ENCODE data around the gene GPC1. TPM values are rescaled to one million over a fixed set of nuclear protein-coding genes. Genes with fewer than 3 reads are reported as not detected.

GPC1 gene
- total and polyA plus RNA-seq, 2 donors (not counting 3 experiments of a cell fraction or from before 2014, with no cell fraction given), result 9.6 to 31.1 TPM

- TF ChIP-seq MYC (IDR thresholded peaks at IDR 0.05; ENCODE audit: low read depth, low read length) (no peak), POLR2AphosphoS5 (IDR thresholded peaks at IDR 0.05; ENCODE audit: insufficient read depth, low read depth, low read length) (no peak), MAX (IDR thresholded peaks at IDR 0.05; ENCODE audit: insufficient read depth, insufficient read length) (no peak), POLR2A (IDR thresholded peaks at IDR 0.05; ENCODE audit: low read depth, low read length) (no peak), JUN (IDR thresholded peaks at IDR 0.05; ENCODE audit: borderline replicate concordance, insufficient read depth, insufficient read length, low read depth) (no peak), EZH2 (IDR thresholded peaks at IDR 0.05; ENCODE audit: borderline replicate concordance, low read depth, low read length, severe bottlenecking) (no peak), FOS (IDR thresholded peaks at IDR 0.05; ENCODE audit: borderline replicate concordance, insufficient read depth, low read length) (no peak), CTCF (IDR thresholded peaks at IDR 0.05; ENCODE audit: extremely low read depth in 1 of 2, insufficient read depth in 1 of 2, low read depth in 1 of 2, low read length in 2 of 2) (no peak), GATA2 (IDR thresholded peaks at IDR 0.05; ENCODE audit: insufficient read depth, insufficient read length, low read depth, low read length) (no peak)
- CTCF ChIA-PET, result interaction anchor here (1.4 kb wide), 1 partner anchor 197 kb away, joined by 3 read pairs; no protein-coding TSS in a partner anchor
- no TSS peak for BruUV-seq (replicated peaks)
Observed at GRCh38 chr2:240429872-240430491, 5.5 kb upstream of the GPC1 start.

More at GRCh38 chr2:240429872-240430491, 5.5 kb upstream of the GPC1 start:
- Histone ChIP-seq H3K4me2 (ENCODE audit: insufficient read depth, low read length) (no peak overlapping the region), H3K4me1 (ENCODE audit: control insufficient read depth, extremely low read depth, insufficient read depth, low read length) (no peaks in the 10 kb centered on the region), H3K4me3 (replicated peaks in 1 of 3; ENCODE audit: insufficient read depth in 1 of 3, low read depth in 1 of 3, low read length in 3 of 3) (no peak overlapping the region), H4K20me1 (replicated peaks; ENCODE audit: control insufficient read depth, extremely low read depth, insufficient read depth, low read length) (no peaks in the 10 kb centered on the region), H3K9me3 (replicated peaks; ENCODE audit: control insufficient read depth, insufficient read depth, low read length) (no peaks in the 10 kb centered on the region), H3K9ac (replicated peaks; ENCODE audit: extremely low read depth, insufficient read depth, low read length) (no peak overlapping the region), H3K79me2 (ENCODE audit: control insufficient read depth, insufficient read depth, low read length) (no peaks in the 10 kb centered on the region), H3K36me3 (ENCODE audit: control insufficient read depth in 2 of 2, extremely low read depth in 1 of 2, insufficient read depth in 2 of 2, low read length in 2 of 2) (no peaks in the 10 kb centered on the region), H3K9me1 (replicated peaks; ENCODE audit: control insufficient read depth, extremely low read depth, insufficient read depth, low read length) (no peaks in the 10 kb centered on the region), H3K27me3 (ENCODE audit: control insufficient read depth in 2 of 2, insufficient read depth in 2 of 2, low read length in 2 of 2) (no peaks in the 10 kb centered on the region), H3K27ac (ENCODE audit: insufficient read depth, low read depth, low read length) (no peak overlapping the region), H2AFZ (ENCODE audit: low read depth, low read length) (no peak overlapping the region)
- dilution Hi-C loops (cut with MboI; ENCODE audit: extremely low pct_ligation_motif_present, low sequenced_read_pairs), result no loop called here
- intact Hi-C loops (cut with micrococcal nuclease), result no loop called here
- no peak for FAIRE-seq
- DNase-seq (ENCODE audit: low read depth, low spot score), result no peak
- POLR2A ChIA-PET, result no interaction called here
